Measurements from ENCODE around the gene ODC1. TPM values are rescaled to one million over a fixed set of nuclear protein-coding genes. Genes with fewer than 3 reads are reported as not detected.

ODC1 gene
- polyA plus RNA-seq, 2 donors, result 5.1 to 19.4 TPM

DNA sequence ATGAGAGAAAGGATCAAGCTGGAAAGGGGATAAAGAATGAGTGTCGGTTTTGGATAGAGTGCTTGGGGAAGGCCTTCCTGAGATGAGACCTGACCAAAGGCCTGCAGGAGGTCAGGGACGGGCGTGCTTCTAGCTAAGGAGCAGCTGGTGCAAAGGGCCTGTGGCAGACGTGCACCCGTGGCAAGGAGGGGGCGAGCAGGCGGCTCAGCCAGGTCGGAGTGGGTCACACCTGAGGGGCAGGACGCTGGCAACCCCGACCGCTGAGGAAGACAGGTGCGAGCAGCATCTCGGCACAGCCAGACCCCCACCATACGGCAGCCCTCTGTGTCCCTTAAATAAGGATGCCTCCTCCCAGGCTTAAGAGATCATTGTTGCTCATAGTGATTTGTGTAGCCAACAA lies 48.1 kb downstream of the ODC1 start:
- Histone ChIP-seq H3K4me3 (ENCODE audit: low read depth in 1 of 2, low read length in 2 of 2) (no peak overlapping the region), H3K9me3 (ENCODE audit: control insufficient read depth in 2 of 2, insufficient read depth in 1 of 2, low read depth in 1 of 2, low read length in 1 of 2) (no peaks in the 10 kb centered on the region), H3K36me3 (ENCODE audit: control insufficient read depth in 2 of 2, insufficient read depth in 2 of 2, low read length in 1 of 2) (peaks cover 0 to 1% of the 10 kb centered on the region in 2 donors), H3K27ac (ENCODE audit: low read depth in 2 of 2, low read length in 1 of 2) (peak overlapping the region in 1 of 2 donors; percentile 13), H3K4me1 (ENCODE audit: control insufficient read depth in 2 of 2, insufficient read depth in 2 of 2, low read length in 1 of 2) (peaks cover 7 to 13% of the 10 kb centered on the region in 2 donors), H3K27me3 (ENCODE audit: control insufficient read depth in 1 of 2, insufficient read depth in 2 of 2, low read length in 2 of 2) (no peaks in the 10 kb centered on the region)
- WGBS, 2 donors, result 93% methylated on average over 14 of the region's 14 CpGs

DNA sequence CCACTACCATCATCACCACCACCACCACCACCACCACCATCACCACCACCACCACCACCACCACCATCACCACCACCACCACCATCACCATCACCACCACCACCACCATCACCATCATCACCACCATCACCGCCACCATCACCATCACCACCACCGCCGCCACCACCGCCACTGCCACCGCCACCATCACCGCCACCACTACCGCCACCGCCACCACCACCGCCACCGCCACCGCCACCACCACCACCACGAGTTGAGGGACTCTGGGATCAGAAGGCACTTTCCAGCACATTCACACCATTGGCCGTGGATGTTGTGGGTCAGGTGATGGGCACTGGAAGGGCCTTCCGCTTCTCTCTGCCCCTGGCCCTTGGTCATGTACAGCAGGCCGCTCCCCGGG lies 48.8 kb downstream of the ODC1 start:
- WGBS, 2 donors, result 86 to 97% methylated on average over 7 to 13 of the region's 16 CpGs
- no peak overlapping the region for H3K27ac ChIP-seq (ENCODE audit: low read depth in 2 of 2, low read length in 1 of 2)

DNA sequence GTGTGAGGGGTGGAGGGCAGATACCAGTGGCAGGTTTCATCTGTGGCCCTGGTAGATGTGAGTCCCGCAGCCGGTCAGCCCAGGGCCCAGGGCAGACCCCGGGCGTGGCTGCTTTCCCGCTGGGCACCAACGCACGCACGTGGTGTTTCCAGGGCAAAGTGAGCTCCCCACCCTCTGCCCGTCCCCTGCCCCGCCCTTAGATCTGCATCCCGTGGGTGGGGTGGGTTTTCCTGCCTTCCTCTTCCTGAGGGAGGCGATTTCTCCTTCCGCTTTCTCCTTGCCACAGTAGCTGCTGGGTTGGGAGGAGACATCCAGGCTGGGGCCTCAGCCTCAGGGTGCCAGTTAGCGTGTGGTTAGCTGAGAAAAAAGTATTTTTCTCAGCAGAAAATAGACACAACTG lies 49.6 kb downstream of the ODC1 start:
- peaks cover 0 to 1% of the 10 kb centered on the region in 2 donors for H3K36me3 ChIP-seq (ENCODE audit: control insufficient read depth in 2 of 2, insufficient read depth in 2 of 2, low read length in 1 of 2)
- peaks cover 2 to 6% of the 10 kb centered on the region in 2 donors for H3K4me1 ChIP-seq (ENCODE audit: control insufficient read depth in 2 of 2, insufficient read depth in 2 of 2, low read length in 1 of 2)
- no peaks in the 10 kb centered on the region for H3K27me3 ChIP-seq (ENCODE audit: control insufficient read depth in 1 of 2, insufficient read depth in 2 of 2, low read length in 2 of 2)
- WGBS, 2 donors, result 64 to 73% methylated on average over 14 of the region's 14 CpGs
- no peak overlapping the region for H3K27ac ChIP-seq (ENCODE audit: low read depth in 2 of 2, low read length in 1 of 2)
- no peaks in the 10 kb centered on the region for H3K9me3 ChIP-seq (ENCODE audit: control insufficient read depth in 2 of 2, insufficient read depth in 1 of 2, low read depth in 1 of 2, low read length in 1 of 2)
- no peak overlapping the region for H3K4me3 ChIP-seq (ENCODE audit: low read depth in 1 of 2, low read length in 2 of 2)

More for the DNA sequence above, 48.8 kb downstream of the ODC1 start:
- H3K27me3 ChIP-seq (ENCODE audit: control insufficient read depth in 1 of 2, insufficient read depth in 2 of 2, low read length in 2 of 2), result no peaks in the 10 kb centered on the region
- no peaks in the 10 kb centered on the region for H3K9me3 ChIP-seq (ENCODE audit: control insufficient read depth in 2 of 2, insufficient read depth in 1 of 2, low read depth in 1 of 2, low read length in 1 of 2)
- no peak overlapping the region for H3K4me3 ChIP-seq (ENCODE audit: low read depth in 1 of 2, low read length in 2 of 2)
- peaks cover under 1 to 7% of the 10 kb centered on the region in 2 donors for H3K4me1 ChIP-seq (ENCODE audit: control insufficient read depth in 2 of 2, insufficient read depth in 2 of 2, low read length in 1 of 2)
- H3K36me3 ChIP-seq (ENCODE audit: control insufficient read depth in 2 of 2, insufficient read depth in 2 of 2, low read length in 1 of 2), result peaks cover 0 to 1% of the 10 kb centered on the region in 2 donors

DNA sequence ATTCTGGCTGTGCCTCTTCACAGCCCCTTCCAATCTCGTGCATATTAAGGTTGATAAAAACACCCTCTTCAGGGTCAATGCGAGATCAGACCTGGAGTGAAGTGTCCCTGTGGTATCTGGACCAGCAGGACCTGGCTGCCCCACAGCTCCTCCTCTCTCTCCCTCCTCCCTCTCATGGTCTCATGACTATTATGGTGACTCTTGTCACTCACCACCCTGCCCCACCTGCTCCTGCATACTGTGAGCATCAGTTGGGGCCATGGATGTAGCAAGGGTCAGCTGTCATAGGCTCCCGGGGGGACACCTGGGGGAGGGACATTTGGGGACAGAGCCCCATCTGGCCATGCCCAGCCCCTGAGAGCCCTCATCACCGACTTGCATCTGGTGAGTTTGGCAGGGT lies 50.2 kb downstream of the ODC1 start:
- Histone ChIP-seq H3K4me1 (ENCODE audit: control insufficient read depth in 2 of 2, insufficient read depth in 2 of 2, low read length in 1 of 2) (peaks cover 8 to 9% of the 10 kb centered on the region in 2 donors), H3K4me3 (ENCODE audit: low read depth in 1 of 2, low read length in 2 of 2) (no peak overlapping the region), H3K27ac (ENCODE audit: low read depth in 2 of 2, low read length in 1 of 2) (no peak overlapping the region), H3K27me3 (ENCODE audit: control insufficient read depth in 1 of 2, insufficient read depth in 2 of 2, low read length in 2 of 2) (no peaks in the 10 kb centered on the region), H3K36me3 (ENCODE audit: control insufficient read depth in 2 of 2, insufficient read depth in 2 of 2, low read length in 1 of 2) (peaks cover 0 to 1% of the 10 kb centered on the region in 2 donors), H3K9me3 (ENCODE audit: control insufficient read depth in 2 of 2, insufficient read depth in 1 of 2, low read depth in 1 of 2, low read length in 1 of 2) (no peaks in the 10 kb centered on the region)
- WGBS, 2 donors, result 68 to 74% methylated on average over 4 of the region's 4 CpGs

DNA sequence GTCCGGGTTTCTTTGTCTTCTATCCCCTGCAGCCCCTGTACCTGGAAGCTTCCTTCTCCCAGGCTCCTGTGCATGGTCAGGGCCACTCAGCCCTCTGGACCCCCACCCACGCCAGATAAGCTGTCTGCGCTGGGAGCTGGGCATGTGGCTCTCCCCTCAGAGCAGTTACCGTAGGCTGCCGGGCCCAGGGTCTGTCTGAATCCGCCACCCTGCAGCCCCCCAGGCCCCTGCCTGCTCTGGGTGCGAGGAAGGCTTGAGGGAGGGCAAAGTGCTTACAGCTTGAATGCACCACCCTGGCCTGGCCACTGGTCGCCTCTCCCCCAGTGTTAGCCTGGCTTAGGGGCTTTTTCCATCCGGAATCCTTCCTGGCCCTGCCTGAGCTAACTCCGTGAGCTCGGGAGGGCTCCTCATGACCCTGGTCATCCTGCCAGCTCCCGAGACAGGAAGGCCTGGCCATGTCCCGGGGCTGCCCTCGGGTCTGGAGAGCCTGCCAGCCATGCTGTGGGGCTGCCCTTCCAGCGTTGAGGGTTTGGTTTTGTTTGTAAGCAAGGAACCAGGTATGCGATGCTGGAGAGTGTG lies 50.7 kb downstream of the ODC1 start:
- peaks cover 9 to 12% of the 10 kb centered on the region in 2 donors for H3K4me1 ChIP-seq (ENCODE audit: control insufficient read depth in 2 of 2, insufficient read depth in 2 of 2, low read length in 1 of 2)
- 84 to 88% methylated on average over 16 of the region's 16 CpGs for WGBS, 2 donors
- H3K9me3 ChIP-seq (ENCODE audit: control insufficient read depth in 2 of 2, insufficient read depth in 1 of 2, low read depth in 1 of 2, low read length in 1 of 2), result no peaks in the 10 kb centered on the region
- peaks cover 0 to 1% of the 10 kb centered on the region in 2 donors for H3K36me3 ChIP-seq (ENCODE audit: control insufficient read depth in 2 of 2, insufficient read depth in 2 of 2, low read length in 1 of 2)
- H3K27ac ChIP-seq (ENCODE audit: low read depth in 2 of 2, low read length in 1 of 2), result no peak overlapping the region
- H3K27me3 ChIP-seq (ENCODE audit: control insufficient read depth in 1 of 2, insufficient read depth in 2 of 2, low read length in 2 of 2), result no peaks in the 10 kb centered on the region
- no peak overlapping the region for H3K4me3 ChIP-seq (ENCODE audit: low read depth in 1 of 2, low read length in 2 of 2)

DNA sequence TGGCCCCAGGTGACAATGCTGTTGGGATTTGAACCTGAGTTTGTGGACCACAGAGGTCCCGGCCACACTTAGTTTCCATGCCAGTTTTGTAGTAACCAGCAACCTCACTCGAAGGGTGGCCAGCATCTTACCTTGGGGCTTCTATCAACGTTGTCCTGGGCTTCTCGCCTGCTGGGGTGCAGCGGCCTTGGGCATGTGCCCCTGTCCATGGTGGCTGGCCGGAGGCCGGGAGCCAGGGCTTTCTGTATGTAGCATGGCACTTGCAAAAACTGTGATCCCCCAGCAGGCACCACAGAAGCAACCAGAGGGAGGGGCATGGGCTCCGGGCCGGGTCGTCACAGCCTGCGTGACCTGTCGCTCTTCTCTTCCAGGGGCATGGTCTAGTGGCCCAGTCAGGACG lies 51.7 kb downstream of the ODC1 start:
- H3K4me1 ChIP-seq (ENCODE audit: control insufficient read depth in 2 of 2, insufficient read depth in 2 of 2, low read length in 1 of 2), result peaks cover 9% of the 10 kb centered on the region in 2 donors
- H3K36me3 ChIP-seq (ENCODE audit: control insufficient read depth in 2 of 2, insufficient read depth in 2 of 2, low read length in 1 of 2), result peaks cover 0 to 1% of the 10 kb centered on the region in 2 donors
- H3K27ac ChIP-seq (ENCODE audit: low read depth in 2 of 2, low read length in 1 of 2), result no peak overlapping the region
- 86 to 87% methylated on average over 13 of the region's 13 CpGs for WGBS, 2 donors
- H3K9me3 ChIP-seq (ENCODE audit: control insufficient read depth in 2 of 2, insufficient read depth in 1 of 2, low read depth in 1 of 2, low read length in 1 of 2), result no peaks in the 10 kb centered on the region
- no peak overlapping the region for H3K4me3 ChIP-seq (ENCODE audit: low read depth in 1 of 2, low read length in 2 of 2)
- no peaks in the 10 kb centered on the region for H3K27me3 ChIP-seq (ENCODE audit: control insufficient read depth in 1 of 2, insufficient read depth in 2 of 2, low read length in 2 of 2)

DNA sequence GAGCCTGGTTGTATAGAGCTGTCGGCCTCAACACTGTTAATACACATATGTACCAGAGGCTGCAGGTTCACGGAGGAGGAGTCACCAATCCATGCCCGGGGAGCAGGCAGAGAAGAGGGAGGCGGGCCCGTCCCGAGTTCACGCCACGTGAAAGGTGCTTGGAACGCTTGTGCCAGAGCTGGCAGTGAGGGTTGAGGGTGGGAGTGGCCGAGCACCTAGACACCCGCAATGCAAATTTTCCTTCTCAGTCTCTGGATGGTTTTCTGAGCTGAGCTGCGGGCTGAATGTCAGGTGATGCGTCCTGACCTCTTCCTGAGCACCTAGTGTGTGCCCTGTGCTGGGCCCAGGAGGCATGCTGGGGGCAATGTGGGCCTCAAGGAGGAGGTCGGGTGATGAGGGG lies 52.2 kb downstream of the ODC1 start:
- Histone ChIP-seq H3K4me3 (ENCODE audit: low read depth in 1 of 2, low read length in 2 of 2) (no peak overlapping the region), H3K4me1 (ENCODE audit: control insufficient read depth in 2 of 2, insufficient read depth in 2 of 2, low read length in 1 of 2) (peaks cover 9 to 11% of the 10 kb centered on the region in 2 donors), H3K27me3 (ENCODE audit: control insufficient read depth in 1 of 2, insufficient read depth in 2 of 2, low read length in 2 of 2) (no peaks in the 10 kb centered on the region), H3K36me3 (ENCODE audit: control insufficient read depth in 2 of 2, insufficient read depth in 2 of 2, low read length in 1 of 2) (peaks cover 0 to 1% of the 10 kb centered on the region in 2 donors), H3K27ac (ENCODE audit: low read depth in 2 of 2, low read length in 1 of 2) (no peak overlapping the region), H3K9me3 (ENCODE audit: control insufficient read depth in 2 of 2, insufficient read depth in 1 of 2, low read depth in 1 of 2, low read length in 1 of 2) (no peaks in the 10 kb centered on the region)
- 68 to 78% methylated on average over 14 of the region's 14 CpGs for WGBS, 2 donors

DNA sequence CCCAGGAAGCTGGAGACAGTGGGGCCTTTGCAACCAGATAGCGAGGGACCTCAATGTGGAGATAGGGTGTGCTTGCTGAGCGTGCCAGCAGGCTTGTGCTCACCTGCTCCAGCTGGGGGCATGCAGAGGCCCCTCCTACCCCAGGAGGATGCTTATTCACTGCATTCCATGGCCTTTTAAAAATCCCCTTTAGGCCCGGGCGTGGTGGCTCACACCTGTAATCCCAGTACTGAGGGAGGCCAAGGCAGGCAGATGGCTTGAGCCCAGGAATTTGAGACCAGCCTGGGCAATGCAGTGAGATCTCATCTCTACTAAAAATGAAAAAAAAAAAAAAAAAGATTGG lies 54.5 kb downstream of the ODC1 start:
- no peaks in the 10 kb centered on the region for H3K9me3 ChIP-seq (ENCODE audit: control insufficient read depth in 2 of 2, insufficient read depth in 1 of 2, low read depth in 1 of 2, low read length in 1 of 2)
- peaks cover 0 to 1% of the 10 kb centered on the region in 2 donors for H3K36me3 ChIP-seq (ENCODE audit: control insufficient read depth in 2 of 2, insufficient read depth in 2 of 2, low read length in 1 of 2)
- peaks cover 9 to 12% of the 10 kb centered on the region in 2 donors for H3K4me1 ChIP-seq (ENCODE audit: control insufficient read depth in 2 of 2, insufficient read depth in 2 of 2, low read length in 1 of 2)
- 57 to 66% methylated on average over 4 of the region's 4 CpGs for WGBS, 2 donors
- no peak overlapping the region for H3K27ac ChIP-seq (ENCODE audit: low read depth in 2 of 2, low read length in 1 of 2)
- H3K27me3 ChIP-seq (ENCODE audit: control insufficient read depth in 1 of 2, insufficient read depth in 2 of 2, low read length in 2 of 2), result no peaks in the 10 kb centered on the region
- no peak overlapping the region for H3K4me3 ChIP-seq (ENCODE audit: low read depth in 1 of 2, low read length in 2 of 2)

DNA sequence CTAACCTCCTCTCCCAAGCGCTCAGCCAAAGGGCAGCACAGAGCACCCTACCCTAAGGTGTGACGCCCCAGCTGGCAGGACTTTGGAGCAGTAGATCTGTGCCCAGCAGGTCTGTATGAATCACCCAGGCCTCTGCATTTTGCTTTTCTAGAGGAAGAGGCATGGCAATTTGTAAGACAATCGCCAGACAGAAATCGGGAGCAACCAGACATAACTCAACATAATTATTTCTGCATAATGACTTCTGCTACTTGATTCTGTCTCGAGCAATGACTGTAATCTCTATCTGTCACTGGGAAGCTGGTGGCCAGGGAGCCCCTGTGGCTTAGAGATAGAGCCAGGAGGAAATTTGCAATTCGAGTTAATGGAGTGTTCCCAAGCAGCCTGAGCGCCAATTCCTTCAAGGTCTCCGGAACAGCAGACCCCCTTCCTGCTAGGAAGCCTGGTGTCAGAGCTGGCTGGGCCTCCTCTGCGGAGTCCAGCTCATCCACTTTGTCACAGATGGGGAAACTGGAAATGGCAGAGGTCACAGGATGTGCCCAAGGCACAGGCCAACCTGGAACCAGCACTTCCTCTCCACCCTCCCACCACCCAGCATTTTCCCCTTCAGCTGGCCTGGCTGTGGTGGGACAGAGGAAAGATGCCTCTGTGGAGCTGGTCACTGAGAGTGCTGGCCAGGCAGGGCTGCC lies 55.0 kb downstream of the ODC1 start:
- H3K27me3 ChIP-seq (ENCODE audit: control insufficient read depth in 1 of 2, insufficient read depth in 2 of 2, low read length in 2 of 2), result no peaks in the 10 kb centered on the region
- H3K27ac ChIP-seq (ENCODE audit: low read depth in 2 of 2, low read length in 1 of 2), result no peak overlapping the region
- WGBS, 2 donors, result 68 to 70% methylated on average over 9 of the region's 9 CpGs
- H3K36me3 ChIP-seq (ENCODE audit: control insufficient read depth in 2 of 2, insufficient read depth in 2 of 2, low read length in 1 of 2), result peaks cover 0 to 1% of the 10 kb centered on the region in 2 donors
- H3K9me3 ChIP-seq (ENCODE audit: control insufficient read depth in 2 of 2, insufficient read depth in 1 of 2, low read depth in 1 of 2, low read length in 1 of 2), result no peaks in the 10 kb centered on the region
- H3K4me3 ChIP-seq (ENCODE audit: low read depth in 1 of 2, low read length in 2 of 2), result no peak overlapping the region
- peaks cover 12% of the 10 kb centered on the region in 2 donors for H3K4me1 ChIP-seq (ENCODE audit: control insufficient read depth in 2 of 2, insufficient read depth in 2 of 2, low read length in 1 of 2)

DNA sequence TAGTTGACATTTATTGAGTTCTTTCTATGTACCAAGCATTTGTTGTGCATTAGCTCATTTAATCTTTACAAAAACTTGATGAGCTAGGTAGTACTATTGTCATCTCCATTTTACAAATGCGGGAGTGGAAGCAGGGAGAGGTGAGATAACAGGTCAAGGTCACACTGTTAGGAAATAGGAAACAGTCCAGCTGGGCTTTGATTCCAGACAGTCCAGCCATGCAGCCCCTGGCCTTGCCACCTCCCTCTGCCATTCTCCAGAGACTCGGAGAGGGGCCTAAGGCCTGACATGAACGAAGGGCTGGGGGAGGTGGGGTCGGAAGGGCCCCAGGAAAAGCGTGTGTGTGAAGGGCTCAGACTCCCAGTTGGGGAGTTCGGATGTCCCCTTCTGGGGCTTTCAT lies 55.6 kb downstream of the ODC1 start:
- peaks cover 12% of the 10 kb centered on the region in 2 donors for H3K4me1 ChIP-seq (ENCODE audit: control insufficient read depth in 2 of 2, insufficient read depth in 2 of 2, low read length in 1 of 2)
- no peak overlapping the region for H3K27ac ChIP-seq (ENCODE audit: low read depth in 2 of 2, low read length in 1 of 2)
- peaks cover 0 to 2% of the 10 kb centered on the region in 2 donors for H3K36me3 ChIP-seq (ENCODE audit: control insufficient read depth in 2 of 2, insufficient read depth in 2 of 2, low read length in 1 of 2)
- no peaks in the 10 kb centered on the region for H3K9me3 ChIP-seq (ENCODE audit: control insufficient read depth in 2 of 2, insufficient read depth in 1 of 2, low read depth in 1 of 2, low read length in 1 of 2)
- 70 to 84% methylated on average over 6 of the region's 6 CpGs for WGBS, 2 donors
- no peak overlapping the region for H3K4me3 ChIP-seq (ENCODE audit: low read depth in 1 of 2, low read length in 2 of 2)
- H3K27me3 ChIP-seq (ENCODE audit: control insufficient read depth in 1 of 2, insufficient read depth in 2 of 2, low read length in 2 of 2), result no peaks in the 10 kb centered on the region

All from esophagus (tissue), 2 donors.